ENCODE data around the gene NDEL1. TPM values are rescaled to one million over a fixed set of nuclear protein-coding genes. Genes with fewer than 3 reads are reported as not detected.

The NDEL1 gene
- total RNA-seq, 1 experiment from 2014 or later, result 34.7 TPM

DNA sequence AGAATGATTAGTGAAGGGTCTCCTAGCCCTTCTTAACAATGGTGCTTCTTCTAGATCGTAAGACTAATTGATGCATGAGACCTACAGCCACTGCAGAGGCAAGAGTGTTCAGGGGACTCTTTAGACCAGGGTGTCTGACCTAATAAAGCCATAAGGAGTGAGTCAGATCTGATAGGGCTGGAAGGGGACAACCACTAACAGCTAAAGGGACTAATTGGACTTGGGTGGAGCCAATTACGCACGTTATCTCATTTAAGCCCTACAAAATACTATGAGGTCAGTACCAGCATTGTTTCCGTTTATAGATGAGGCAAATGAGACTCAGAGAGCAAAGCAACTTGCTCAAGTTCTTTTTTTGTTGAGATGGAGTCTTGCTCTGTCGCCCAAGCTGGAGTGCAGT lies 23.6 kb upstream of the NDEL1 start:
- Mint-ChIP-seq H3K4me1 (peaks cover 14% of the 10 kb centered on the region), H3K9me3 (no peaks in the 10 kb centered on the region), H3K36me3 (no peaks in the 10 kb centered on the region), H3K4me3 (no peak overlapping the region), H3K27ac (no peak overlapping the region), H3K27me3 (ENCODE audit: low read depth) (peaks cover 12% of the 10 kb centered on the region)
- POLR2A ChIA-PET, result no interaction called here
- DNase-seq (ENCODE audit: low spot score), result no peak
- TF ChIP-seq, protein P1, sequence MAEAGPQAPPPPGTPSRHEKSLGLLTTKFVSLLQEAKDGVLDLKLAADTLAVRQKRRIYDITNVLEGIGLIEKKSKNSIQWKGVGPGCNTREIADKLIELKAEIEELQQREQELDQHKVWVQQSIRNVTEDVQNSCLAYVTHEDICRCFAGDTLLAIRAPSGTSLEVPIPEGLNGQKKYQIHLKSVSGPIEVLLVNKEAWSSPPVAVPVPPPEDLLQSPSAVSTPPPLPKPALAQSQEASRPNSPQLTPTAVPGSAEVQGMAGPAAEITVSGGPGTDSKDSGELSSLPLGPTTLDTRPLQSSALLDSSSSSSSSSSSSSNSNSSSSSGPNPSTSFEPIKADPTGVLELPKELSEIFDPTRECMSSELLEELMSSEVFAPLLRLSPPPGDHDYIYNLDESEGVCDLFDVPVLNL (CRISPR knock-in tag; IDR thresholded peaks at IDR 0.05; ENCODE audit: borderline replicate concordance, low read depth), result no peak
- TF ChIP-seq, protein P2, sequence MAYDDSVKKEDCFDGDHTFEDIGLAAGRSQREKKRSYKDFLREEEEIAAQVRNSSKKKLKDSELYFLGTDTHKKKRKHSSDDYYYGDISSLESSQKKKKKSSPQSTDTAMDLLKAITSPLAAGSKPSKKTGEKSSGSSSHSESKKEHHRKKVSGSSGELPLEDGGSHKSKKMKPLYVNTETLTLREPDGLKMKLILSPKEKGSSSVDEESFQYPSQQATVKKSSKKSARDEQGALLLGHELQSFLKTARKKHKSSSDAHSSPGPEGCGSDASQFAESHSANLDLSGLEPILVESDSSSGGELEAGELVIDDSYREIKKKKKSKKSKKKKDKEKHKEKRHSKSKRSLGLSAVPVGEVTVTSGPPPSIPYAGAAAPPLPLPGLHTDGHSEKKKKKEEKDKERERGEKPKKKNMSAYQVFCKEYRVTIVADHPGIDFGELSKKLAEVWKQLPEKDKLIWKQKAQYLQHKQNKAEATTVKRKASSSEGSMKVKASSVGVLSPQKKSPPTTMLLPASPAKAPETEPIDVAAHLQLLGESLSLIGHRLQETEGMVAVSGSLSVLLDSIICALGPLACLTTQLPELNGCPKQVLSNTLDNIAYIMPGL (CRISPR knock-in tag; IDR thresholded peaks at IDR 0.05), result no peak
- TF ChIP-seq HMGA2 (CRISPR knock-in tag; IDR thresholded peaks at IDR 0.05) (no peak), CREB1 (CRISPR knock-in tag; IDR thresholded peaks at IDR 0.05) (no peak), OVOL2 (CRISPR knock-in tag; IDR thresholded peaks at IDR 0.05; ENCODE audit: borderline replicate concordance) (no peak), RELA (CRISPR knock-in tag; IDR thresholded peaks at IDR 0.05; ENCODE audit: borderline replicate concordance) (no peak), CREM (CRISPR knock-in tag; IDR thresholded peaks at IDR 0.05) (no peak), TEAD4 (CRISPR knock-in tag; IDR thresholded peaks at IDR 0.05) (no peak), ZNF423 (CRISPR knock-in tag; IDR thresholded peaks at IDR 0.05) (no peak), ZBTB21 (CRISPR knock-in tag; IDR thresholded peaks at IDR 0.05; ENCODE audit: borderline replicate concordance) (no peak), PRRX2 (CRISPR knock-in tag; IDR thresholded peaks at IDR 0.05) (no peak), TP53 (CRISPR knock-in tag; IDR thresholded peaks at IDR 0.05) (no peak), ZNF416 (CRISPR knock-in tag; IDR thresholded peaks at IDR 0.05) (no peak)
- TF ChIP-seq, protein P3, sequence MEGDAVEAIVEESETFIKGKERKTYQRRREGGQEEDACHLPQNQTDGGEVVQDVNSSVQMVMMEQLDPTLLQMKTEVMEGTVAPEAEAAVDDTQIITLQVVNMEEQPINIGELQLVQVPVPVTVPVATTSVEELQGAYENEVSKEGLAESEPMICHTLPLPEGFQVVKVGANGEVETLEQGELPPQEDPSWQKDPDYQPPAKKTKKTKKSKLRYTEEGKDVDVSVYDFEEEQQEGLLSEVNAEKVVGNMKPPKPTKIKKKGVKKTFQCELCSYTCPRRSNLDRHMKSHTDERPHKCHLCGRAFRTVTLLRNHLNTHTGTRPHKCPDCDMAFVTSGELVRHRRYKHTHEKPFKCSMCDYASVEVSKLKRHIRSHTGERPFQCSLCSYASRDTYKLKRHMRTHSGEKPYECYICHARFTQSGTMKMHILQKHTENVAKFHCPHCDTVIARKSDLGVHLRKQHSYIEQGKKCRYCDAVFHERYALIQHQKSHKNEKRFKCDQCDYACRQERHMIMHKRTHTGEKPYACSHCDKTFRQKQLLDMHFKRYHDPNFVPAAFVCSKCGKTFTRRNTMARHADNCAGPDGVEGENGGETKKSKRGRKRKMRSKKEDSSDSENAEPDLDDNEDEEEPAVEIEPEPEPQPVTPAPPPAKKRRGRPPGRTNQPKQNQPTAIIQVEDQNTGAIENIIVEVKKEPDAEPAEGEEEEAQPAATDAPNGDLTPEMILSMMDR (IDR thresholded peaks at IDR 0.05), result no peak
- TF ChIP-seq, protein P4, sequence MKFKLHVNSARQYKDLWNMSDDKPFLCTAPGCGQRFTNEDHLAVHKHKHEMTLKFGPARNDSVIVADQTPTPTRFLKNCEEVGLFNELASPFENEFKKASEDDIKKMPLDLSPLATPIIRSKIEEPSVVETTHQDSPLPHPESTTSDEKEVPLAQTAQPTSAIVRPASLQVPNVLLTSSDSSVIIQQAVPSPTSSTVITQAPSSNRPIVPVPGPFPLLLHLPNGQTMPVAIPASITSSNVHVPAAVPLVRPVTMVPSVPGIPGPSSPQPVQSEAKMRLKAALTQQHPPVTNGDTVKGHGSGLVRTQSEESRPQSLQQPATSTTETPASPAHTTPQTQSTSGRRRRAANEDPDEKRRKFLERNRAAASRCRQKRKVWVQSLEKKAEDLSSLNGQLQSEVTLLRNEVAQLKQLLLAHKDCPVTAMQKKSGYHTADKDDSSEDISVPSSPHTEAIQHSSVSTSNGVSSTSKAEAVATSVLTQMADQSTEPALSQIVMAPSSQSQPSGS (CRISPR knock-in tag; IDR thresholded peaks at IDR 0.05; ENCODE audit: borderline replicate concordance, low read depth), result no peak
- TF ChIP-seq, protein P5, sequence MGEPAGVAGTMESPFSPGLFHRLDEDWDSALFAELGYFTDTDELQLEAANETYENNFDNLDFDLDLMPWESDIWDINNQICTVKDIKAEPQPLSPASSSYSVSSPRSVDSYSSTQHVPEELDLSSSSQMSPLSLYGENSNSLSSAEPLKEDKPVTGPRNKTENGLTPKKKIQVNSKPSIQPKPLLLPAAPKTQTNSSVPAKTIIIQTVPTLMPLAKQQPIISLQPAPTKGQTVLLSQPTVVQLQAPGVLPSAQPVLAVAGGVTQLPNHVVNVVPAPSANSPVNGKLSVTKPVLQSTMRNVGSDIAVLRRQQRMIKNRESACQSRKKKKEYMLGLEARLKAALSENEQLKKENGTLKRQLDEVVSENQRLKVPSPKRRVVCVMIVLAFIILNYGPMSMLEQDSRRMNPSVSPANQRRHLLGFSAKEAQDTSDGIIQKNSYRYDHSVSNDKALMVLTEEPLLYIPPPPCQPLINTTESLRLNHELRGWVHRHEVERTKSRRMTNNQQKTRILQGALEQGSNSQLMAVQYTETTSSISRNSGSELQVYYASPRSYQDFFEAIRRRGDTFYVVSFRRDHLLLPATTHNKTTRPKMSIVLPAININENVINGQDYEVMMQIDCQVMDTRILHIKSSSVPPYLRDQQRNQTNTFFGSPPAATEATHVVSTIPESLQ (CRISPR knock-in tag; IDR thresholded peaks at IDR 0.05), result no peak
- TF ChIP-seq, protein P6, sequence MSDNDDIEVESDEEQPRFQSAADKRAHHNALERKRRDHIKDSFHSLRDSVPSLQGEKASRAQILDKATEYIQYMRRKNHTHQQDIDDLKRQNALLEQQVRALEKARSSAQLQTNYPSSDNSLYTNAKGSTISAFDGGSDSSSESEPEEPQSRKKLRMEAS (CRISPR knock-in tag; IDR thresholded peaks at IDR 0.05), result no peak
- TF ChIP-seq, protein P7, sequence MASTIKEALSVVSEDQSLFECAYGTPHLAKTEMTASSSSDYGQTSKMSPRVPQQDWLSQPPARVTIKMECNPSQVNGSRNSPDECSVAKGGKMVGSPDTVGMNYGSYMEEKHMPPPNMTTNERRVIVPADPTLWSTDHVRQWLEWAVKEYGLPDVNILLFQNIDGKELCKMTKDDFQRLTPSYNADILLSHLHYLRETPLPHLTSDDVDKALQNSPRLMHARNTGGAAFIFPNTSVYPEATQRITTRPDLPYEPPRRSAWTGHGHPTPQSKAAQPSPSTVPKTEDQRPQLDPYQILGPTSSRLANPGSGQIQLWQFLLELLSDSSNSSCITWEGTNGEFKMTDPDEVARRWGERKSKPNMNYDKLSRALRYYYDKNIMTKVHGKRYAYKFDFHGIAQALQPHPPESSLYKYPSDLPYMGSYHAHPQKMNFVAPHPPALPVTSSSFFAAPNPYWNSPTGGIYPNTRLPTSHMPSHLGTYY (CRISPR knock-in tag; IDR thresholded peaks at IDR 0.05), result no peak
- TF ChIP-seq, protein P8, sequence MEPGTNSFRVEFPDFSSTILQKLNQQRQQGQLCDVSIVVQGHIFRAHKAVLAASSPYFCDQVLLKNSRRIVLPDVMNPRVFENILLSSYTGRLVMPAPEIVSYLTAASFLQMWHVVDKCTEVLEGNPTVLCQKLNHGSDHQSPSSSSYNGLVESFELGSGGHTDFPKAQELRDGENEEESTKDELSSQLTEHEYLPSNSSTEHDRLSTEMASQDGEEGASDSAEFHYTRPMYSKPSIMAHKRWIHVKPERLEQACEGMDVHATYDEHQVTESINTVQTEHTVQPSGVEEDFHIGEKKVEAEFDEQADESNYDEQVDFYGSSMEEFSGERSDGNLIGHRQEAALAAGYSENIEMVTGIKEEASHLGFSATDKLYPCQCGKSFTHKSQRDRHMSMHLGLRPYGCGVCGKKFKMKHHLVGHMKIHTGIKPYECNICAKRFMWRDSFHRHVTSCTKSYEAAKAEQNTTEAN (CRISPR knock-in tag; IDR thresholded peaks at IDR 0.05), result no peak
- TF ChIP-seq, protein P9, sequence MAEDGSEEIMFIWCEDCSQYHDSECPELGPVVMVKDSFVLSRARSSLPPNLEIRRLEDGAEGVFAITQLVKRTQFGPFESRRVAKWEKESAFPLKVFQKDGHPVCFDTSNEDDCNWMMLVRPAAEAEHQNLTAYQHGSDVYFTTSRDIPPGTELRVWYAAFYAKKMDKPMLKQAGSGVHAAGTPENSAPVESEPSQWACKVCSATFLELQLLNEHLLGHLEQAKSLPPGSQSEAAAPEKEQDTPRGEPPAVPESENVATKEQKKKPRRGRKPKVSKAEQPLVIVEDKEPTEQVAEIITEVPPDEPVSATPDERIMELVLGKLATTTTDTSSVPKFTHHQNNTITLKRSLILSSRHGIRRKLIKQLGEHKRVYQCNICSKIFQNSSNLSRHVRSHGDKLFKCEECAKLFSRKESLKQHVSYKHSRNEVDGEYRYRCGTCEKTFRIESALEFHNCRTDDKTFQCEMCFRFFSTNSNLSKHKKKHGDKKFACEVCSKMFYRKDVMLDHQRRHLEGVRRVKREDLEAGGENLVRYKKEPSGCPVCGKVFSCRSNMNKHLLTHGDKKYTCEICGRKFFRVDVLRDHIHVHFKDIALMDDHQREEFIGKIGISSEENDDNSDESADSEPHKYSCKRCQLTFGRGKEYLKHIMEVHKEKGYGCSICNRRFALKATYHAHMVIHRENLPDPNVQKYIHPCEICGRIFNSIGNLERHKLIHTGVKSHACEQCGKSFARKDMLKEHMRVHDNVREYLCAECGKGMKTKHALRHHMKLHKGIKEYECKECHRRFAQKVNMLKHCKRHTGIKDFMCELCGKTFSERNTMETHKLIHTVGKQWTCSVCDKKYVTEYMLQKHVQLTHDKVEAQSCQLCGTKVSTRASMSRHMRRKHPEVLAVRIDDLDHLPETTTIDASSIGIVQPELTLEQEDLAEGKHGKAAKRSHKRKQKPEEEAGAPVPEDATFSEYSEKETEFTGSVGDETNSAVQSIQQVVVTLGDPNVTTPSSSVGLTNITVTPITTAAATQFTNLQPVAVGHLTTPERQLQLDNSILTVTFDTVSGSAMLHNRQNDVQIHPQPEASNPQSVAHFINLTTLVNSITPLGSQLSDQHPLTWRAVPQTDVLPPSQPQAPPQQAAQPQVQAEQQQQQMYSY (CRISPR knock-in tag; IDR thresholded peaks at IDR 0.05), result no peak
- CTCF ChIA-PET, result no interaction called here
- no peak for ATAC-seq

Data from WTC11 (cell line).